SK-N-SH treated with all-trans-retinoic acid at 6 μM for 48 hours (cell line): ENCODE data around the gene IKZF1.

Source experiments
- ATAC-seq: fragments of 200-7000 bp; cut with Tn5 transposase; 3 replicates; pipeline ENCODE4 v1.9.1; 2020; ENCODE audit warnings: mild to moderate bottlenecking, moderate library complexity
- ARNTL ChIP-seq: fragments of 450-650 bp; formaldehyde crosslinking; IDR thresholded peaks from 2 replicates; pipeline ENCODE4 v1.5.0; 2020; ENCODE audit warnings: low read depth, mild to moderate bottlenecking, moderate library complexity, borderline replicate concordance
- BACH2 ChIP-seq: fragments of 250-450 bp; sonication (Bioruptor Pico); IDR thresholded peaks from 2 replicates; pipeline ENCODE4 v1.9.0; 2021; ENCODE audit warnings: mild to moderate bottlenecking, borderline replicate concordance
- CREB5 ChIP-seq: fragments of 250-450 bp; sonication (Bioruptor Pico); IDR thresholded peaks from 2 replicates; pipeline ENCODE4 v1.5.1; 2020; ENCODE audit warnings: low read depth, mild to moderate bottlenecking, moderate library complexity
- CSRNP3 ChIP-seq: fragments of 250-450 bp; sonication (Bioruptor Pico); IDR thresholded peaks from 2 replicates; pipeline ENCODE4 v1.5.1; 2021; ENCODE audit warnings: mild to moderate bottlenecking, moderate library complexity
- GLIS3 ChIP-seq: fragments of 250-450 bp; sonication (Bioruptor Pico); IDR thresholded peaks from 2 replicates; pipeline ENCODE4 v1.5.0; 2020; ENCODE audit warnings: mild to moderate bottlenecking, moderate library complexity
- ISL1 ChIP-seq: fragments of 250-450 bp; sonication (Bioruptor Pico); IDR thresholded peaks from 2 replicates; pipeline ENCODE4 v2.1.2; 2022; ENCODE audit warnings: mild to moderate bottlenecking, moderate library complexity
- OSR1 ChIP-seq: fragments of 250-450 bp; sonication (Bioruptor Pico); IDR thresholded peaks from 2 replicates; pipeline ENCODE4 v1.8.0; 2022; ENCODE audit warnings: moderate library complexity, mild to moderate bottlenecking, inconsistent platforms
- PATZ1 ChIP-seq: fragments of 250-450 bp; sonication (Bioruptor Pico); IDR thresholded peaks from 2 replicates; pipeline ENCODE4 v1.8.0; 2020; ENCODE audit warnings: mild to moderate bottlenecking, moderate library complexity, borderline replicate concordance
- POU6F1 ChIP-seq: fragments of 250-450 bp; sonication (Bioruptor Pico); IDR thresholded peaks from 2 replicates; pipeline ENCODE4 v1.8.0; 2021; ENCODE audit warnings: low read depth, mild to moderate bottlenecking, moderate library complexity, borderline replicate concordance
- PPARA ChIP-seq: fragments of 250-450 bp; sonication (Bioruptor Pico); IDR thresholded peaks from 2 replicates; pipeline ENCODE4 v1.5.0; 2020; ENCODE audit warnings: mild to moderate bottlenecking, borderline replicate concordance
- RARB ChIP-seq: fragments of 250-450 bp; sonication (Bioruptor Pico); IDR thresholded peaks from 2 replicates; pipeline ENCODE4 v1.8.0; 2021; ENCODE audit warnings: mild to moderate bottlenecking, moderate library complexity
- SNAI2 ChIP-seq: fragments of 250-450 bp; sonication (Bioruptor Pico); IDR thresholded peaks from 2 replicates; pipeline ENCODE4 v1.5.0; 2020; ENCODE audit warnings: mild to moderate bottlenecking, moderate library complexity
- TCF4 ChIP-seq: fragments of 250-450 bp; sonication (Bioruptor Pico); IDR thresholded peaks from 2 replicates; pipeline ENCODE4 v1.8.0; 2021; ENCODE audit warnings: mild to moderate bottlenecking, moderate library complexity, borderline replicate concordance
- TSHZ2 ChIP-seq: fragments of 250-450 bp; sonication (Bioruptor Pico); IDR thresholded peaks from 2 replicates; pipeline ENCODE4 v1.5.0; 2020; ENCODE audit warnings: mild to moderate bottlenecking, moderate library complexity
- ZFP30 ChIP-seq: fragments of 450-650 bp; formaldehyde crosslinking; IDR thresholded peaks from 2 replicates; pipeline ENCODE4 v1.5.0; 2022; ENCODE audit warnings: mild to moderate bottlenecking, moderate library complexity
- ZNF565 ChIP-seq: fragments of 450-650 bp; formaldehyde crosslinking; conservative IDR thresholded peaks from 2 replicates; pipeline ENCODE4 v1.5.0; 2020; ENCODE audit warnings: low read depth, mild to moderate bottlenecking, moderate library complexity

Gene IKZF1

GRCh38 chr7:50341724-50342123 lies 37.2 kb downstream of the IKZF1 start:
- TF ChIP-seq ARNTL (CRISPR knock-in tag): no peak
- no peak for TF ChIP-seq PPARA (CRISPR knock-in tag)
- no peak for TF ChIP-seq CREB5 (CRISPR knock-in tag)
- TF ChIP-seq POU6F1 (CRISPR knock-in tag): no peak
- no peak for TF ChIP-seq ZFP30 (CRISPR knock-in tag)
- no peak for TF ChIP-seq ISL1 (CRISPR knock-in tag)
- TF ChIP-seq CSRNP3 (CRISPR knock-in tag): no peak
- no peak for TF ChIP-seq BACH2 (CRISPR knock-in tag)
- TF ChIP-seq PATZ1 (CRISPR knock-in tag): no peak
- no peak for TF ChIP-seq GLIS3 (CRISPR knock-in tag)
- TF ChIP-seq TCF4 (CRISPR knock-in tag): no peak
- no peak for TF ChIP-seq TSHZ2 (CRISPR knock-in tag)
- TF ChIP-seq SNAI2 (CRISPR knock-in tag): no peak
- ATAC-seq: no peak

- TF ChIP-seq POU6F1 (CRISPR knock-in tag) (no peak), ZNF565 (CRISPR knock-in tag) (no peak), TCF4 (CRISPR knock-in tag) (no peak), ISL1 (CRISPR knock-in tag) (no peak), RARB (no peak), CREB5 (CRISPR knock-in tag) (no peak), OSR1 (CRISPR knock-in tag) (no peak)
- no peak for ATAC-seq
Observed at GRCh38 chr7:50342616-50343114, 38.1 kb downstream of the IKZF1 start.
